HEK293 (cell line): ENCODE data around the gene KLF2.
A peak's percentile ranks its signal among the peaks of the same experiment; 100 is the strongest.

Experiments used
- CTCF ChIA-PET: fragments of 350-600 bp; formaldehyde crosslinking; extraction: SDS; loops from one replicate; lab custom pipeline; 2021; ENCODE audit warnings: antibody characterized with exemption; lab: Yijun Ruan, JAX
- POLR2A ChIA-PET: fragments of 300-600 bp; formaldehyde crosslinking; extraction: SDS; loops from one replicate; lab custom pipeline; 2020; ENCODE audit warnings: antibody characterized with exemption, inconsistent platforms; lab: Yijun Ruan, JAX
- H3K27ac ChIP-seq: fragments of 200-500 bp; sonication (Bioruptor generic); 2 replicates; pipeline ENCODE4 v1.5.1; 2014; ENCODE audit warnings: low read depth, low read length, control low read depth, inconsistent platforms; ENCODE audit errors: extremely low read depth
- H3K36me3 ChIP-seq, 2 experiments: fragments of 200-500 bp in 1 of 2; sonication (Bioruptor generic) in 1 of 2; 1 replicate in 1 of 2; 2 replicates in 1 of 2; pipeline ENCODE4 v1.5.1; 2014 to 2017; ENCODE audit warnings: inconsistent platforms in 2 of 2, low read length in 2 of 2; ENCODE audit not compliant: control insufficient read depth in 2 of 2, insufficient read depth in 1 of 2
- H3K4me1 ChIP-seq: fragments of 200-500 bp; sonication (Bioruptor generic); 2 replicates; pipeline ENCODE4 v1.5.1; 2014; ENCODE audit warnings: mild to moderate bottlenecking, low read length, inconsistent platforms; ENCODE audit not compliant: control insufficient read depth, insufficient read depth
- H3K4me3 ChIP-seq: 2 replicates; pipeline ENCODE4 v1.5.1; 2011; ENCODE audit warnings: low read depth, mild to moderate bottlenecking, control low read depth, low read length, moderate library complexity
- H3K9me3 ChIP-seq: fragments of 200-500 bp; sonication (Bioruptor generic); 2 replicates; pipeline ENCODE4 v1.5.1; 2014; ENCODE audit warnings: low read depth, low read length, inconsistent platforms; ENCODE audit not compliant: control insufficient read depth, insufficient read depth
- CTCF ChIP-seq: fragments of 450-650 bp; formaldehyde crosslinking; IDR thresholded peaks from 2 replicates; pipeline ENCODE4 v1.5.1; 2016; ENCODE audit warnings: missing biosample characterization, missing genetic modification characterization
- KLF1 ChIP-seq: fragments of 450-650 bp; formaldehyde crosslinking; IDR thresholded peaks from 2 replicates; pipeline ENCODE4 v1.5.1; 2016; ENCODE audit warnings: missing biosample characterization, missing genetic modification characterization
- PRDM1 ChIP-seq: fragments of 450-650 bp; formaldehyde crosslinking; IDR thresholded peaks from 2 replicates; pipeline ENCODE4; 2016; ENCODE audit warnings: missing biosample characterization, missing genetic modification characterization
- PRDM4 ChIP-seq: fragments of 450-650 bp; formaldehyde crosslinking; IDR thresholded peaks from 2 replicates; pipeline ENCODE4 v1.5.1; 2017; ENCODE audit warnings: missing biosample characterization, missing genetic modification characterization
- SCRT2 ChIP-seq: fragments of 450-650 bp; formaldehyde crosslinking; IDR thresholded peaks from 2 replicates; pipeline ENCODE4 v1.5.1; 2016; ENCODE audit warnings: missing biosample characterization, missing genetic modification characterization
- SP2 ChIP-seq: fragments of 450-650 bp; formaldehyde crosslinking; IDR thresholded peaks from 2 replicates; pipeline ENCODE4 v1.5.1; 2016; ENCODE audit warnings: missing biosample characterization, missing genetic modification characterization
- SP3 ChIP-seq: fragments of 450-650 bp; formaldehyde crosslinking; IDR thresholded peaks from 2 replicates; pipeline ENCODE4 v1.5.1; 2016; ENCODE audit warnings: missing biosample characterization, missing genetic modification characterization
- SP7 ChIP-seq: fragments of 450-650 bp; formaldehyde crosslinking; IDR thresholded peaks from 2 replicates; pipeline ENCODE4 v1.5.1; 2016; ENCODE audit warnings: missing biosample characterization, missing genetic modification characterization
- ZBTB17 ChIP-seq: fragments of 450-650 bp; formaldehyde crosslinking; IDR thresholded peaks from 2 replicates; pipeline ENCODE4 v1.5.1; 2016; ENCODE audit warnings: missing biosample characterization, missing genetic modification characterization
- ZFHX2 ChIP-seq: fragments of 450-650 bp; formaldehyde crosslinking; conservative IDR thresholded peaks from 2 replicates; pipeline ENCODE4 v1.5.1; 2016; ENCODE audit warnings: missing biosample characterization, missing genetic modification characterization
- ZFP37 ChIP-seq: fragments of 450-650 bp; formaldehyde crosslinking; IDR thresholded peaks from 2 replicates; pipeline ENCODE4 v1.5.1; 2016; ENCODE audit warnings: missing biosample characterization, missing genetic modification characterization
- ZNF112 ChIP-seq: fragments of 450-650 bp; formaldehyde crosslinking; IDR thresholded peaks from 2 replicates; pipeline ENCODE4 v1.5.0; 2017; ENCODE audit warnings: missing biosample characterization, missing genetic modification characterization
- ZNF121 ChIP-seq: fragments of 450-650 bp; formaldehyde crosslinking; IDR thresholded peaks from 2 replicates; pipeline ENCODE4 v1.5.1; 2016; ENCODE audit warnings: missing biosample characterization, missing genetic modification characterization
- ZNF138 ChIP-seq: fragments of 450-650 bp; formaldehyde crosslinking; IDR thresholded peaks from 2 replicates; pipeline ENCODE4 v1.5.1; 2016; ENCODE audit warnings: missing biosample characterization, missing genetic modification characterization, borderline replicate concordance
- ZNF16 ChIP-seq: fragments of 450-650 bp; formaldehyde crosslinking; IDR thresholded peaks from 2 replicates; pipeline ENCODE4 v1.5.1; 2016; ENCODE audit warnings: low read depth, missing biosample characterization, missing genetic modification characterization
- ZNF311 ChIP-seq: fragments of 450-650 bp; formaldehyde crosslinking; IDR thresholded peaks from 2 replicates; pipeline ENCODE4 v1.5.1; 2017; ENCODE audit warnings: missing biosample characterization, missing genetic modification characterization, borderline replicate concordance
- ZNF426 ChIP-seq: fragments of 450-650 bp; formaldehyde crosslinking; IDR thresholded peaks from 2 replicates; pipeline ENCODE4 v1.5.1; 2017; ENCODE audit warnings: missing biosample characterization, missing genetic modification characterization, mild to moderate bottlenecking, inconsistent platforms, moderate library complexity
- ZNF48 ChIP-seq: fragments of 450-650 bp; formaldehyde crosslinking; IDR thresholded peaks from 2 replicates; pipeline ENCODE4 v1.5.1; 2016; ENCODE audit warnings: missing biosample characterization, missing genetic modification characterization
- ZNF596 ChIP-seq: fragments of 450-650 bp; IDR thresholded peaks from 2 replicates; pipeline ENCODE4 v1.5.0; 2018; ENCODE audit warnings: missing biosample characterization, mild to moderate bottlenecking, missing genetic modification characterization, moderate library complexity
- ZNF654 ChIP-seq: fragments of 450-650 bp; formaldehyde crosslinking; IDR thresholded peaks from 2 replicates; pipeline ENCODE4 v1.5.1; 2016; ENCODE audit warnings: low read depth, missing biosample characterization, missing genetic modification characterization
- ZSCAN18 ChIP-seq: fragments of 450-650 bp; formaldehyde crosslinking; IDR thresholded peaks from 2 replicates; pipeline ENCODE4 v1.5.1; 2016; ENCODE audit warnings: missing biosample characterization, missing genetic modification characterization

The KLF2 gene

GRCh38 chr19:16327911-16328823, 3.5 kb downstream of the KLF2 start:
- H3K4me1 ChIP-seq: no peaks in the 10 kb centered on the region
- no peak overlapping the region for H3K4me3 ChIP-seq
- POLR2A ChIA-PET: no interaction called here
- CTCF ChIA-PET: interaction anchor here (0.7 to 2.1 kb wide), 7 partner anchors 20 to 460 kb away, joined by 3 to 18 read pairs (median 4); no protein-coding TSS in a partner anchor
- peaks cover 0 to 12% of the 10 kb centered on the region in 2 experiments; a peak in 1 of 3 replicates for H3K36me3 ChIP-seq
- H3K27ac ChIP-seq: no peak overlapping the region
- TF ChIP-seq ZNF596 (tag by site-specific recombination): no peak
- TF ChIP-seq PRDM1 (tag by site-specific recombination): peak; percentile 77; the same call in 1 of the 2 replicates
- peak; percentile 82 for TF ChIP-seq SCRT2 (tag by site-specific recombination)
- no peak for TF ChIP-seq ZNF48 (tag by site-specific recombination)
- peak; percentile 78 for TF ChIP-seq PRDM4 (tag by site-specific recombination)
- no peak for TF ChIP-seq ZNF112 (tag by site-specific recombination)
- no peak for TF ChIP-seq ZNF121 (tag by site-specific recombination)
- 0 out of 2 replicates have a peak, but pooled peaks have one; percentile 15 for TF ChIP-seq ZBTB17 (tag by site-specific recombination)
- TF ChIP-seq, all 188 proteins: peak for 4
- no peaks in the 10 kb centered on the region for H3K9me3 ChIP-seq

- no peak overlapping the region for H3K27ac ChIP-seq
- peaks cover 0 to 12% of the 10 kb centered on the region in 2 experiments; a peak in 1 of 3 replicates for H3K36me3 ChIP-seq
- H3K9me3 ChIP-seq: no peaks in the 10 kb centered on the region
- CTCF ChIA-PET: interaction anchor here (0.6 to 2.1 kb wide), 8 partner anchors 19 to 459 kb away, joined by 3 to 18 read pairs (median 4); no protein-coding TSS in a partner anchor
- TF ChIP-seq ZFP37 (tag by site-specific recombination): no peak
- peak; percentile 35; the same call in 1 of the 2 replicates for TF ChIP-seq CTCF
- peak; percentile 43 for TF ChIP-seq ZNF654 (tag by site-specific recombination)
- no peak for TF ChIP-seq ZNF16 (tag by site-specific recombination)
- POLR2A ChIA-PET: no interaction called here
- no peak overlapping the region for H3K4me3 ChIP-seq
- H3K4me1 ChIP-seq: no peaks in the 10 kb centered on the region
These were observed 4.3 kb downstream of the KLF2 start for GRCh38 chr19:16328824-16329482.

GRCh38 chr19:16330368-16330801, 5.8 kb downstream of the KLF2 start:
- Histone ChIP-seq H3K36me3 (peaks cover 0 to 12% of the 10 kb centered on the region in 2 experiments; a peak in 1 of 3 replicates), H3K9me3 (no peaks in the 10 kb centered on the region), H3K4me3 (no peak overlapping the region), H3K4me1 (no peaks in the 10 kb centered on the region), H3K27ac (no peak overlapping the region)
- POLR2A ChIA-PET: no interaction called here
- CTCF ChIA-PET: interaction anchor here (0.6 kb wide), 3 partner anchors 26 to 281 kb away, joined by 3 to 6 read pairs (median 4); no protein-coding TSS in a partner anchor
- no peak for TF ChIP-seq ZSCAN18 (tag by site-specific recombination)
- peak; percentile 20; the same call in 1 of the 2 replicates for TF ChIP-seq SP2 (tag by site-specific recombination)
- no peak for TF ChIP-seq ZNF311 (tag by site-specific recombination)
- TF ChIP-seq ZFHX2 (tag by site-specific recombination): peak; percentile 82
- 0 out of 2 replicates have a peak, but pooled peaks have one; percentile 23 for TF ChIP-seq SP3 (tag by site-specific recombination)
- TF ChIP-seq SP7: 0 out of 2 replicates have a peak, but pooled peaks have one; percentile 7
- TF ChIP-seq ZNF426 (tag by site-specific recombination): no peak
- no peak for TF ChIP-seq ZNF138 (tag by site-specific recombination)
- peak; percentile 71 for TF ChIP-seq KLF1 (tag by site-specific recombination)
